ENCODE data around the gene SAMD11. TPM values are rescaled to one million over a fixed set of nuclear protein-coding genes. Genes with fewer than 3 reads are reported as not detected.

Gene SAMD11
- total RNA-seq, 1 experiment from 2014 or later: 2.3 TPM

DNA sequence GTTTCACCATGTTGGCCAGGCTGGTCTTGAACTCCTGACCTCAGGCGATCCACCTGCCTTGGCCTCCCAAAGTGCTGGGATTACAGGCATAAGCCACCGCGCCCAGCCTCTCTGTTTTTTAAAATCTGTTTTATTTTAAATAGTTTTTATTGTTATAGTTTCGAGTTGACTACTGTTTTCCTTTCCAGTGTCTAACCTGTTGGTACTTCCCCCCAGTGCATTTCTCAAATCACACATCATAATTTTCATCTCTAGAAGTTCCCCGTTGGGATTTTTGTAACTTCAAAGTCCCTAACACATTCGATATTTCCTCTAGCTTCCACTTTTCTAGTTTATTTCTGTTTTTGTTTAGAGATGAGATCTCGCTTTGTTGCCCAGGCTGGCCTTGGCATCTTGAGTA, 68.6 kb downstream of the SAMD11 start (continued):
- no peak for TF ChIP-seq CTCF (IDR thresholded peaks at IDR 0.05)
- TF ChIP-seq, protein P1, sequence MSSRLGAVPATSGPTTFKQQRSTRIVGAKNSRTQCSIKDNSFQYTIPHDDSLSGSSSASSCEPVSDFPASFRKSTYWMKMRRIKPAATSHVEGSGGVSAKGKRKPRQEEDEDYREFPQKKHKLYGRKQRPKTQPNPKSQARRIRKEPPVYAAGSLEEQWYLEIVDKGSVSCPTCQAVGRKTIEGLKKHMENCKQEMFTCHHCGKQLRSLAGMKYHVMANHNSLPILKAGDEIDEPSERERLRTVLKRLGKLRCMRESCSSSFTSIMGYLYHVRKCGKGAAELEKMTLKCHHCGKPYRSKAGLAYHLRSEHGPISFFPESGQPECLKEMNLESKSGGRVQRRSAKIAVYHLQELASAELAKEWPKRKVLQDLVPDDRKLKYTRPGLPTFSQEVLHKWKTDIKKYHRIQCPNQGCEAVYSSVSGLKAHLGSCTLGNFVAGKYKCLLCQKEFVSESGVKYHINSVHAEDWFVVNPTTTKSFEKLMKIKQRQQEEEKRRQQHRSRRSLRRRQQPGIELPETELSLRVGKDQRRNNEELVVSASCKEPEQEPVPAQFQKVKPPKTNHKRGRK (CRISPR knock-in tag; IDR thresholded peaks at IDR 0.05; ENCODE audit: borderline replicate concordance): no peak
- no peak for TF ChIP-seq RELA (CRISPR knock-in tag; IDR thresholded peaks at IDR 0.05; ENCODE audit: borderline replicate concordance)

GRCh38 chr1:993379-993995, 69.8 kb downstream of the SAMD11 start:
- DNase-seq (ENCODE audit: low spot score) (no peak), ATAC-seq (no peak)
- peaks cover 7% of the 10 kb centered on the region; the same call in 1 of the 2 replicates for H3K36me3 Mint-ChIP-seq
- TF ChIP-seq RELA (CRISPR knock-in tag; IDR thresholded peaks at IDR 0.05; ENCODE audit: borderline replicate concordance): no peak
- TF ChIP-seq ZNF396 (CRISPR knock-in tag; IDR thresholded peaks at IDR 0.05; ENCODE audit: borderline replicate concordance): no peak
- no peak for TF ChIP-seq KAT7 (CRISPR knock-in tag; IDR thresholded peaks at IDR 0.05; ENCODE audit: borderline replicate concordance)
- no peak for TF ChIP-seq ZNF263 (CRISPR knock-in tag; IDR thresholded peaks at IDR 0.05; ENCODE audit: low read depth)
- TF ChIP-seq TEAD4 (CRISPR knock-in tag; IDR thresholded peaks at IDR 0.05): no peak
- TF ChIP-seq ATF2 (CRISPR knock-in tag; IDR thresholded peaks at IDR 0.05; ENCODE audit: borderline replicate concordance, low read depth): no peak
- TF ChIP-seq NR3C1 (CRISPR knock-in tag; conservative IDR thresholded peaks at IDR 0.05; ENCODE audit: low read depth): no peak
- TF ChIP-seq, protein P2, sequence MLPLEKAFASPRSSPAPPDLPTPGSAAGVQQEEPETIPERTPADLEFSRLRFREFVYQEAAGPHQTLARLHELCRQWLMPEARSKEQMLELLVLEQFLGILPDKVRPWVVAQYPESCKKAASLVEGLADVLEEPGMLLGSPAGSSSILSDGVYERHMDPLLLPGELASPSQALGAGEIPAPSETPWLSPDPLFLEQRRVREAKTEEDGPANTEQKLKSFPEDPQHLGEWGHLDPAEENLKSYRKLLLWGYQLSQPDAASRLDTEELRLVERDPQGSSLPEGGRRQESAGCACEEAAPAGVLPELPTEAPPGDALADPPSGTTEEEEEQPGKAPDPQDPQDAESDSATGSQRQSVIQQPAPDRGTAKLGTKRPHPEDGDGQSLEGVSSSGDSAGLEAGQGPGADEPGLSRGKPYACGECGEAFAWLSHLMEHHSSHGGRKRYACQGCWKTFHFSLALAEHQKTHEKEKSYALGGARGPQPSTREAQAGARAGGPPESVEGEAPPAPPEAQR (CRISPR knock-in tag; IDR thresholded peaks at IDR 0.05): no peak
- TF ChIP-seq AR (CRISPR knock-in tag; IDR thresholded peaks at IDR 0.05): no peak
- no peak for TF ChIP-seq GTF2I (CRISPR knock-in tag; conservative IDR thresholded peaks at IDR 0.05)
- TF ChIP-seq NFYB (CRISPR knock-in tag; conservative IDR thresholded peaks at IDR 0.05; ENCODE audit: low read depth): no peak
- no peak for TF ChIP-seq ELF4 (CRISPR knock-in tag; IDR thresholded peaks at IDR 0.05; ENCODE audit: low read depth)
- TF ChIP-seq ZNF671 (CRISPR knock-in tag; IDR thresholded peaks at IDR 0.05): no peak
- no peak for TF ChIP-seq JUN (CRISPR knock-in tag; IDR thresholded peaks at IDR 0.05)
- CTCF ChIA-PET: interaction anchor here (0.7 to 3.7 kb wide), 2 partner anchors 9 to 1787 kb away, joined by 3 to 17 read pairs; no protein-coding TSS in a partner anchor
- no peak overlapping the region for H3K4me3 Mint-ChIP-seq
- H3K4me1 Mint-ChIP-seq: peaks cover 5% of the 10 kb centered on the region
- POLR2A ChIA-PET: no interaction called here
- no peak overlapping the region for H3K27ac Mint-ChIP-seq
- peaks cover 16% of the 10 kb centered on the region for H3K9me3 Mint-ChIP-seq
- H3K27me3 Mint-ChIP-seq (ENCODE audit: low read depth): peaks cover 92% of the 10 kb centered on the region

Other genes starting within 250 kb of the SAMD11 start
- gene OR4F16, start 237.3 kb upstream of the SAMD11 start, total RNA-seq (2021): not detected in 3 replicates
- 149 to 182 TPM (median 150 TPM) in 3 replicates for gene NOC2L, start 35.3 kb downstream of the SAMD11 start, total RNA-seq (2021)
- 46.2 to 66.9 TPM (median 47.2 TPM) in 3 replicates for gene KLHL17, start 36.7 kb downstream of the SAMD11 start, total RNA-seq (2021)
- gene PLEKHN1, start 42.6 kb downstream of the SAMD11 start, total RNA-seq (2021): 2.9 to 3.4 TPM (median 3.0 TPM) in 3 replicates
- gene PERM1, start 58.2 kb downstream of the SAMD11 start, total RNA-seq (2021): not detected in 3 replicates
- 4.5 to 10.7 TPM (median 8.3 TPM) in 3 replicates for gene HES4, start 76.2 kb downstream of the SAMD11 start, total RNA-seq (2021)
- gene ISG15, start 89.6 kb downstream of the SAMD11 start, total RNA-seq (2021): 29.5 to 38.3 TPM (median 36.1 TPM) in 3 replicates
- gene AGRN, start 96.2 kb downstream of the SAMD11 start, total RNA-seq (2021): 184 to 198 TPM (median 186 TPM) in 3 replicates
- not detected in 3 replicates for gene RNF223, start 150.4 kb downstream of the SAMD11 start, total RNA-seq (2021)
- gene C1orf159, start 192.2 kb downstream of the SAMD11 start, total RNA-seq (2021): 13.9 to 17.8 TPM (median 14.0 TPM) in 3 replicates
- 0.78 to 1.1 TPM (median 1.1 TPM) in 3 replicates for gene TTLL10, start 250.0 kb downstream of the SAMD11 start, total RNA-seq (2021)